ENCODE data around the gene SRGAP3. TPM values are rescaled to one million over a fixed set of nuclear protein-coding genes. Genes with fewer than 3 reads are reported as not detected.

SRGAP3 gene
- total and polyA plus RNA-seq, 10 of the 15 experiments (the other 5 are each of a cell fraction or from before 2014, with no cell fraction given) = 0.32 to 1.7 (median 0.99) TPM

GRCh38 chr3:9208605-9209152, 40.8 kb downstream of the SRGAP3 start:
- no TSS peak for BruUV-seq (replicated peaks)
- H3K79me2 ChIP-seq (ENCODE audit: control insufficient read depth, insufficient read depth, low read length) = no peaks in the 10 kb centered on the region
- TF ChIP-seq ZNF687 (IDR thresholded peaks at IDR 0.05) = no peak
- H2AFZ ChIP-seq (ENCODE audit: control insufficient read depth, low read depth, low read length) = no peak overlapping the region
- H3K9ac ChIP-seq (ENCODE audit: control insufficient read depth, insufficient read depth, low read length) = no peak overlapping the region
- ChIA-PET POLR2A (no interaction called here), CTCF (no interaction called here), SMC1A (ENCODE audit: uncharacterized antibody, unreplicated experiment) (interaction anchor here (0.7 kb wide), 1 partner anchor 337 kb away, joined by 4 read pairs; no protein-coding TSS in a partner anchor), RAD21 (ENCODE audit: unreplicated experiment) (no interaction called here)
- no peaks in the 10 kb centered on the region for H3K36me3 ChIP-seq (ENCODE audit: control insufficient read depth in 2 of 2, insufficient read depth in 2 of 2, low read length in 1 of 2)
- in situ Hi-C loops (cut with MboI) = no loop called here
- H4K20me1 ChIP-seq (ENCODE audit: control insufficient read depth, insufficient read depth) = no peaks in the 10 kb centered on the region
- peaks cover 9% of the 10 kb centered on the region for H3K4me1 ChIP-seq (ENCODE audit: control insufficient read depth, insufficient read depth, low read length)
- H3K4me2 ChIP-seq (ENCODE audit: control insufficient read depth, insufficient read depth) = no peak overlapping the region
- FAIRE-seq = no peak
- 25% methylated on average over 2 of the region's 2 CpGs for WGBS (ENCODE audit: insufficient coverage, insufficient replicate concordance, low lambda C conversion rate, missing lambda C conversion rate)
- no peak overlapping the region for H3K4me3 ChIP-seq
- no peak for DNase-seq (ENCODE audit: low read depth, low spot score)
- intact Hi-C loops (cut with micrococcal nuclease; ENCODE audit: unreplicated experiment) = no loop called here
- no peaks in the 10 kb centered on the region; a peak in 1 of 4 replicates for H3K27me3 ChIP-seq (replicated peaks in 1 of 2; ENCODE audit: control insufficient read depth in 2 of 2, insufficient read depth in 2 of 2, low read length in 1 of 2)
- no peak overlapping the region for H3K27ac ChIP-seq (ENCODE audit: control insufficient read depth, insufficient read depth)
- ATAC-seq = no peak
- H3K9me3 ChIP-seq (replicated peaks; ENCODE audit: control insufficient read depth, insufficient read depth, low read length) = no peaks in the 10 kb centered on the region; the same call in 2 of the 3 replicates
